A673 (cell line): ENCODE measurements around the gene ENDOD1. TPM values are rescaled to one million over a fixed set of nuclear protein-coding genes. Genes with fewer than 3 reads are reported as not detected.

Experiments
- BruUV-seq: library from RNA; stranded (reverse); fragments of 400-500 nt; replicated peaks from 2 replicates; lab custom pipeline; 2021; lab: Mats Ljungman, UMichigan
- CTCF ChIA-PET: fragments of 300-600 bp; sonication (Branson Sonifier 250); formaldehyde crosslinking; loops from one replicate; lab custom pipeline; 2022; ENCODE audit warnings: antibody characterized with exemption; lab: Charles Lee
- POLR2A ChIA-PET: fragments of 300-600 bp; sonication (Branson Sonifier 250); formaldehyde crosslinking; loops from one replicate; lab custom pipeline; 2022; ENCODE audit warnings: antibody characterized with exemption; ENCODE audit not compliant: low non-redundant PET; lab: Charles Lee
- DNase-seq: peaks from one replicate; pipeline ENCODE4 v3.0.0-alpha.2; 2015; ENCODE audit warnings: low spot score
- H3K27ac ChIP-seq: fragments of 200-600 bp; sonication (generic); 2 replicates; pipeline ENCODE4 v1.5.1; 2016; ENCODE audit warnings: mixed run types, low read depth, mild to moderate bottlenecking, mixed read lengths, antibody characterized with exemption, low read length; ENCODE audit not compliant: poor library complexity, severe bottlenecking
- H3K27me3 ChIP-seq: fragments of 200-600 bp; sonication (generic); replicated peaks from 2 replicates; pipeline ENCODE4 v1.6.1; 2017; ENCODE audit warnings: mixed run types, low read depth, mild to moderate bottlenecking, mixed read lengths, antibody characterized with exemption, low read length; ENCODE audit not compliant: insufficient read depth, poor library complexity
- H3K36me3 ChIP-seq: fragments of 200-600 bp; sonication (generic); 2 replicates; pipeline ENCODE4 v1.6.1; 2016; ENCODE audit warnings: mixed run types, mild to moderate bottlenecking, mixed read lengths, antibody characterized with exemption, low read length; ENCODE audit not compliant: insufficient read depth, poor library complexity, severe bottlenecking
- H3K4me1 ChIP-seq: fragments of 200-600 bp; sonication (generic); 2 replicates; pipeline ENCODE4 v1.6.1; 2017; ENCODE audit warnings: mixed run types, mild to moderate bottlenecking, mixed read lengths, antibody characterized with exemption, low read length; ENCODE audit not compliant: insufficient read depth, poor library complexity, severe bottlenecking
- H3K4me3 ChIP-seq: fragments of 200-600 bp; sonication (generic); 2 replicates; pipeline ENCODE4 v1.5.1; 2016; ENCODE audit warnings: low read depth, mixed run types, mild to moderate bottlenecking, mixed read lengths, low read length; ENCODE audit not compliant: poor library complexity, severe bottlenecking
- H3K9me3 ChIP-seq: fragments of 200-600 bp; sonication (generic); 2 replicates; pipeline ENCODE4 v1.6.1; 2016; ENCODE audit warnings: mixed run types, low read depth, mild to moderate bottlenecking, mixed read lengths, antibody characterized with exemption, low read length; ENCODE audit not compliant: poor library complexity, severe bottlenecking
- EZH2 ChIP-seq: fragments of 200-600 bp; sonication (generic); IDR thresholded peaks from 2 replicates; pipeline ENCODE4 v1.6.1; 2017; ENCODE audit warnings: borderline replicate concordance, low read depth, mild to moderate bottlenecking, mixed read lengths, antibody characterized with exemption, low read length; ENCODE audit not compliant: poor library complexity, severe bottlenecking
- intact Hi-C: fragments of 100-400 bp; cut with micrococcal nuclease; formaldehyde crosslinking; loops from one replicate; pipeline ENCODE4 v1.10.0; 2022; ENCODE audit not compliant: unreplicated experiment
- total RNA-seq: library from RNA; stranded (reverse); gene quantifications from 2 replicates; pipeline ENCODE4 v1.2.3, GENCODE V29; 2021
- TF ChIP-seq, protein P1 (sequence below): fragments of 300-800, 200-600 bp; sonication (generic); conservative IDR thresholded peaks from 2 replicates; pipeline ENCODE4 v1.5.1; 2017; ENCODE audit warnings: low read depth, mild to moderate bottlenecking, antibody characterized with exemption, low read length, moderate library complexity, mixed read lengths

ENDOD1 gene
- total RNA-seq, 1 experiment from 2014 or later = 7.3 TPM

DNA sequence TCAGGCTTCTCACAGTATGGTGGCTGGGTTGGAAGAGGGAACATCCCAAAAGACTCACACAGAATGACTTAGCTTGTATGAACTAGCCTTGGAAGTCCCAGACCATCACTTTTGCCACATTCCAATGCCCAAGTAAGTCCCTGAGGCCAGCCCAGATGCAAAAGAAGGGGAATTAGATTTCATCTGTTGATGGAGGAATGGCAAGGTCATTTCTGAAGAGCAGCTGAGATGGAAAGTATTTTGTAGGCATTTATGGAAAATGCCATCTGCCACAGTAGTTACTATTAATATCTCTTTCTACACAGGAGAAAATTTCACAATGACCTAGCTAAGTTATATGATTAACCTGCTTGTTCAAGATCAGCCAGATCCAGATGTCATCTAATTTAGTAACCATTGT, 58.8 kb downstream of the ENDOD1 start:
- H3K4me3 ChIP-seq = no peak overlapping the region
- H3K4me1 ChIP-seq = peaks cover 11% of the 10 kb centered on the region
- no TSS peak for BruUV-seq
- DNase-seq = no peak
- intact Hi-C loops = no loop called here
- no peak overlapping the region for H3K27ac ChIP-seq
- CTCF ChIA-PET = no interaction called here
- H3K27me3 ChIP-seq = no peaks in the 10 kb centered on the region
- POLR2A ChIA-PET = no interaction called here
- no peaks in the 10 kb centered on the region for H3K36me3 ChIP-seq
- no peaks in the 10 kb centered on the region for H3K9me3 ChIP-seq
- TF ChIP-seq EZH2 = no peak
- TF ChIP-seq, protein P1, sequence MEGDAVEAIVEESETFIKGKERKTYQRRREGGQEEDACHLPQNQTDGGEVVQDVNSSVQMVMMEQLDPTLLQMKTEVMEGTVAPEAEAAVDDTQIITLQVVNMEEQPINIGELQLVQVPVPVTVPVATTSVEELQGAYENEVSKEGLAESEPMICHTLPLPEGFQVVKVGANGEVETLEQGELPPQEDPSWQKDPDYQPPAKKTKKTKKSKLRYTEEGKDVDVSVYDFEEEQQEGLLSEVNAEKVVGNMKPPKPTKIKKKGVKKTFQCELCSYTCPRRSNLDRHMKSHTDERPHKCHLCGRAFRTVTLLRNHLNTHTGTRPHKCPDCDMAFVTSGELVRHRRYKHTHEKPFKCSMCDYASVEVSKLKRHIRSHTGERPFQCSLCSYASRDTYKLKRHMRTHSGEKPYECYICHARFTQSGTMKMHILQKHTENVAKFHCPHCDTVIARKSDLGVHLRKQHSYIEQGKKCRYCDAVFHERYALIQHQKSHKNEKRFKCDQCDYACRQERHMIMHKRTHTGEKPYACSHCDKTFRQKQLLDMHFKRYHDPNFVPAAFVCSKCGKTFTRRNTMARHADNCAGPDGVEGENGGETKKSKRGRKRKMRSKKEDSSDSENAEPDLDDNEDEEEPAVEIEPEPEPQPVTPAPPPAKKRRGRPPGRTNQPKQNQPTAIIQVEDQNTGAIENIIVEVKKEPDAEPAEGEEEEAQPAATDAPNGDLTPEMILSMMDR = no peak

DNA sequence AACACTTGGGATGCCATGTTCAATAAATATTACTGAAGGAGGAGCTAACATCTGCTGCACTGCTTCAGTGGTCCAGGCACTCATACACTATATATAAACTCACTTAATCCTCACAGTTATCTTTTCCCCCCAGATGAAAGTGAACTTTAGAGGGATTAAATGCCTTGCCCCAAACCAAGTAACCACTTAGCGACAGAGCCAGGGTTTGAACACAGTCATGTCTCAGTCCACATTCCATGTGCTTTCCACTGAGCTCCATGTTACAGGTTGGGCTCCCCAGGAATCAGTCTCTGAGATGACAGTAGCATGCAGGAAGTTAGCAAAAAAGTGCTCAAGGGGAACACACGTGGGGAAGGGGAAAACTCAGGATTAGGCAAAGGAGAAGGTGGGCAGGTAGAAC, 59.3 kb downstream of the ENDOD1 start:
- Histone ChIP-seq H3K9me3 (no peaks in the 10 kb centered on the region), H3K36me3 (no peaks in the 10 kb centered on the region), H3K27me3 (no peaks in the 10 kb centered on the region), H3K4me3 (no peak overlapping the region), H3K4me1 (peaks cover 11% of the 10 kb centered on the region), H3K27ac (no peak overlapping the region)
- CTCF ChIA-PET = interaction anchor here (0.5 kb wide), 1 partner anchor 553 kb away, joined by 5 read pairs; no protein-coding TSS in a partner anchor
- intact Hi-C loops = no loop called here
- DNase-seq = no peak
- POLR2A ChIA-PET = no interaction called here
- BruUV-seq = no TSS peak
- TF ChIP-seq EZH2 = no peak
- TF ChIP-seq, protein P1 = no peak

DNA sequence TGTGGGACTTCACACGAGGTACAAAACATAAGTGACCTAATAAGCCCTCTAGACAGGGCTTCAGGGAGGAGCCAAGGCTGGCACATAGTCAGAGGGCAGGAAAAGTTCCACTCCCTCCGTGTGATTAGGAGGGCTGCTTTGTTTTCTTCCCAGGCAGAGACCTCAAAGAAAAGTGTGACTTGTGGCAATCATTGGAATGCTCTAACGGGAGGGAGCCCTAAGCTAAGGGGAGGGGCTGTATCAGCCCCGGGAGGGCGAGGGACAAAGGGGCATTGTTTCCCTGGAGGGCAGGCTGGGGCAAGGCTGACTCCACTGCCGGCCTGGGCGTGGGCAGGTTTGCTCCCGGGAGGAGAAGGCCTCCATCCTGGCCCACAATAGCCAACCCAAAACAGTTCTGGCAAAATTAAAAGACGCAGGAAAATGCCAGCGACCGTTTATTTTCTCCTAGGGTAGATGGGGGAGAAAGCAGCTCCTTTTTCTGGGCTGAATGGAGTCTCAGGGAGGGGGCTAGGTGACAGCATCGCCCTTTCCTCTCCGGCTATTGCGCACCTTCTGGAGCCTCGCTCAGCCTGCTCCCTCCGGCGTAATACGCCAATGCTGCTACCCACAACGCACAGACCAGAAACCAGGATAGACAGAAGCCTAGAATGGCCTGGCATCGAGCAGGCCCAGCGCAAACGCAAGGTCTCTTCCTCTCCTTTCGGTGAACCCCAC, 60.2 kb downstream of the ENDOD1 start:
- TF ChIP-seq EZH2 = no peak
- TF ChIP-seq, protein P1 = no peak
- Histone ChIP-seq H3K36me3 (no peaks in the 10 kb centered on the region), H3K4me1 (peaks cover 11% of the 10 kb centered on the region), H3K4me3 (no peak overlapping the region), H3K9me3 (no peaks in the 10 kb centered on the region), H3K27me3 (no peaks in the 10 kb centered on the region), H3K27ac (no peak overlapping the region)
- CTCF ChIA-PET = interaction anchor here (0.5 to 1.0 kb wide), 2 partner anchors 83 to 552 kb away, joined by 4 to 5 read pairs; partner anchors contain the start of gene SRSF8
- POLR2A ChIA-PET = no interaction called here
- BruUV-seq = no TSS peak
- DNase-seq = no peak
- intact Hi-C loops = loop anchor here (2.0 to 5.0 kb wide), 2 partner anchors 372 to 1277 kb away; no protein-coding TSS in a partner anchor
